ENCODE data around the gene ZFHX2.

GRCh38 chr14:23558346-23559009 is 6.9 kb upstream of the ZFHX2 start:
- no peak for TF ChIP-seq CREB1 (IDR thresholded peaks at IDR 0.05; ENCODE audit: low read depth)
- TF ChIP-seq, protein P1, sequence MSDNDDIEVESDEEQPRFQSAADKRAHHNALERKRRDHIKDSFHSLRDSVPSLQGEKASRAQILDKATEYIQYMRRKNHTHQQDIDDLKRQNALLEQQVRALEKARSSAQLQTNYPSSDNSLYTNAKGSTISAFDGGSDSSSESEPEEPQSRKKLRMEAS (IDR thresholded peaks at IDR 0.05): no peak
- TF ChIP-seq FOXM1 (IDR thresholded peaks at IDR 0.05; ENCODE audit: borderline replicate concordance, low read depth): no peak
- no peak for TF ChIP-seq CEBPB (IDR thresholded peaks at IDR 0.05)
- TF ChIP-seq, protein P2, sequence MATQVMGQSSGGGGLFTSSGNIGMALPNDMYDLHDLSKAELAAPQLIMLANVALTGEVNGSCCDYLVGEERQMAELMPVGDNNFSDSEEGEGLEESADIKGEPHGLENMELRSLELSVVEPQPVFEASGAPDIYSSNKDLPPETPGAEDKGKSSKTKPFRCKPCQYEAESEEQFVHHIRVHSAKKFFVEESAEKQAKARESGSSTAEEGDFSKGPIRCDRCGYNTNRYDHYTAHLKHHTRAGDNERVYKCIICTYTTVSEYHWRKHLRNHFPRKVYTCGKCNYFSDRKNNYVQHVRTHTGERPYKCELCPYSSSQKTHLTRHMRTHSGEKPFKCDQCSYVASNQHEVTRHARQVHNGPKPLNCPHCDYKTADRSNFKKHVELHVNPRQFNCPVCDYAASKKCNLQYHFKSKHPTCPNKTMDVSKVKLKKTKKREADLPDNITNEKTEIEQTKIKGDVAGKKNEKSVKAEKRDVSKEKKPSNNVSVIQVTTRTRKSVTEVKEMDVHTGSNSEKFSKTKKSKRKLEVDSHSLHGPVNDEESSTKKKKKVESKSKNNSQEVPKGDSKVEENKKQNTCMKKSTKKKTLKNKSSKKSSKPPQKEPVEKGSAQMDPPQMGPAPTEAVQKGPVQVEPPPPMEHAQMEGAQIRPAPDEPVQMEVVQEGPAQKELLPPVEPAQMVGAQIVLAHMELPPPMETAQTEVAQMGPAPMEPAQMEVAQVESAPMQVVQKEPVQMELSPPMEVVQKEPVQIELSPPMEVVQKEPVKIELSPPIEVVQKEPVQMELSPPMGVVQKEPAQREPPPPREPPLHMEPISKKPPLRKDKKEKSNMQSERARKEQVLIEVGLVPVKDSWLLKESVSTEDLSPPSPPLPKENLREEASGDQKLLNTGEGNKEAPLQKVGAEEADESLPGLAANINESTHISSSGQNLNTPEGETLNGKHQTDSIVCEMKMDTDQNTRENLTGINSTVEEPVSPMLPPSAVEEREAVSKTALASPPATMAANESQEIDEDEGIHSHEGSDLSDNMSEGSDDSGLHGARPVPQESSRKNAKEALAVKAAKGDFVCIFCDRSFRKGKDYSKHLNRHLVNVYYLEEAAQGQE (IDR thresholded peaks at IDR 0.05; ENCODE audit: low read depth): no peak
- no peak for TF ChIP-seq EGR1 (IDR thresholded peaks at IDR 0.05)
- no peak for TF ChIP-seq RAD21 (IDR thresholded peaks at IDR 0.05; ENCODE audit: low read depth)
- no peak for TF ChIP-seq YY1 (IDR thresholded peaks at IDR 0.05; ENCODE audit: low read depth)
- TF ChIP-seq EP300 (IDR thresholded peaks at IDR 0.05; ENCODE audit: borderline replicate concordance): no peak
- TF ChIP-seq TAF1 (IDR thresholded peaks at IDR 0.05; ENCODE audit: low read depth): no peak
- no peak for TF ChIP-seq TCF12 (IDR thresholded peaks at IDR 0.05; ENCODE audit: low read depth)
- no peak for TF ChIP-seq NFIC (IDR thresholded peaks at IDR 0.05)
